ENCODE data around the gene ZXDB. TPM values are rescaled to one million over a fixed set of nuclear protein-coding genes. Genes with fewer than 3 reads are reported as not detected.

The ZXDB gene
- total RNA-seq, 1 donor from 2014 or later: 7.3 TPM

Other genes with a start within 250 kb of the ZXDB start
- not detected for gene NLRP2B, start 88.2 kb downstream of the ZXDB start, total RNA-seq